Measurements from ENCODE around the gene ANXA7.
A peak's percentile ranks its signal among the peaks of the same experiment; 100 is the strongest.
"Not testable (repeated sequence)": the region's sequence is repeated elsewhere in the genome, so short reads cannot be mapped to it uniquely, and the experiment has no call there.

ANXA7 gene

GRCh38 chr10:73407495-73407894, 6.4 kb downstream of the ANXA7 start:
- no peak for DNase-seq

DNA sequence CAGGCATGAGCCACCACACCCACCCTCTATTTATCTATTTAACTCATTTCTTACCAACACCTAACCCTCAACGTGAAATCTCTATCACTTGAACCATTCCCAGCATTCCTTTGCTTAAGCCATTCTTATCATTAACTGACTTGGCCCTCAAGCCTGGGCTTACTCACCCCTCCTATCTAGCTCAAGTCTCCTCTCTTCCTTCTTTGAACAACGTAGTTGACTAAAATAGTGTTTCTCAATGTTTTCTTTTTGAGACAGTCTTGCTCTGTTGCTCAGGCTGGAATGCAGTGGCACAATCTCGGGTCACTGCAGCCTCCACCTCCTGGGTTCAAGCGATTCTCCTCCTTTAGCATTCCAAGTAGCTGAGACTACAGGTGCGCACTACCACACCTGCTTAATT, 7.0 kb downstream of the ANXA7 start:
- no peak for DNase-seq

DNA sequence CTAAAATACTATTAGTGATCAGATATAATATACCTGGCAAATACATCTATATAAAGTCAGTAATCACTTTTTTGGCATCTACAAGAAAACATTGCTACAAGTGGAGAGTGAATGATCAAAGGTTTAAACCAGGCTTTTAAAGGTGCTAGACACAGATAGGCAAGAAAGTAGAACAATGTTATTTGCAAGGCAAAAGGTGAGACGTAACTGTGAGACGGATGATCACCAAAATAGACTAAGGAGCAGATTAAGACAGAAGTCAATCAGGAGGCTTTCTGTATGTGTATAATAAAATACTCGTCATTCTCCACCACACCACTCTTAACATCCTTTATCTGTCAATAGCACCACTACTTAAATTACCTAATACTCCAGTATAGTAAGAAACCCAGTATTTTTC, 8.3 kb downstream of the ANXA7 start:
- no peak for DNase-seq

DNA sequence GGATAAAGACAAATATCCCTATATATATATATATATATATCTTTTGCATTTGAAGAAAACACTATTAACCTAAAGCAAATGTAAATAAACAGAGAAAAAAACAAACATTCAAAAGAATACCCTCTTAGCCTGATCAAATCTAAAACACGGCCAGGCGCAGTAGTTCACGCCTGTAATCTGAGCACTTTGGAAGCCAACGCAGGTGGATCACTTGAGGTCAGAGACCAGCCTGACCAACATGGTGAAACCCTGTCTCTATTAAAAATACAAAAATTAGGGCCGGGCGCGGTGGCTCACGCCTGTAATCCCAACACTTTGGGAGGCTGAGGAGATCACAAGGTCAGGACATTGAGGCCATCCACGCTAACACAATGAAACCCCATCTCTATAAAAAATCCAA, 9.2 kb downstream of the ANXA7 start:
- no peak for DNase-seq

GRCh38 chr10:73401636-73402035, 12.2 kb downstream of the ANXA7 start:
- no peak for DNase-seq

DNA sequence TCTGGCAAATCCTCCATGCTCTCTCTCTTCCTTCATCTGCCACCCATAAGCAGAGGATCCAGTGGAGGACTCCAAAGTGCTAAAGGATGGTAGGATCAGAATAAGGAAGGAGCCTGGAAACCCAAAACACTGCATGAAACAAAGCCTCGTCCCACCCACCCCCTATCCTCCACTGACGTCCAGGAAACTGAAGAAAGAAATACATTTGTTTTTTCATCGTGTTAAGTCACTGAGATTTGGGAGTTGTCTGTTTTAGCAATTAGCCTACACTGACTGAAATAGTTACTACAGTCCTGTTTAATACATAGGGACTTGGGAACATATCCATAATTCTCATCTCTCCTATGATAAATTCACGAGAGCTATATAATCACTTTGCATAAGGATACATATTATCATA, 14.8 kb downstream of the ANXA7 start:
- DNase-seq = no peak

DNA sequence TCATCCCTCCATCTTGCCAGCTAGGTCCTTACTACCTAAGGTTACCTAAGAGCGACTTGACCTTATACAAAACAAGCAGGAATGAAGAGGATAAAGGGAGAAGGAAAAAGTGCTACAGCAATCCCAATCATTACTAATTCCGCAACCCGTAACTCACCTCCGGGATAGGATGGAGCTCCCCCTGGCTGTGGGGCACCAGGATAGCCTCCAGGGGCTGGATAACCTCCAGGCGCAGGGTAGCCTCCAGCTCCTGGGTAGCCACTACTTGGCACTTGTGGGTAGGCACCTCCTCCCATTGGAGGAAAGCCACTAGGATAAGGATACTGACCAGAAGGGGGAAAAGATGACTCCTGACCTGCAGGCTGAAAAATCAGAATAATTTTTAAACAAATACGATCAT, 15.8 kb downstream of the ANXA7 start:
- DNase-seq = no peak

DNA sequence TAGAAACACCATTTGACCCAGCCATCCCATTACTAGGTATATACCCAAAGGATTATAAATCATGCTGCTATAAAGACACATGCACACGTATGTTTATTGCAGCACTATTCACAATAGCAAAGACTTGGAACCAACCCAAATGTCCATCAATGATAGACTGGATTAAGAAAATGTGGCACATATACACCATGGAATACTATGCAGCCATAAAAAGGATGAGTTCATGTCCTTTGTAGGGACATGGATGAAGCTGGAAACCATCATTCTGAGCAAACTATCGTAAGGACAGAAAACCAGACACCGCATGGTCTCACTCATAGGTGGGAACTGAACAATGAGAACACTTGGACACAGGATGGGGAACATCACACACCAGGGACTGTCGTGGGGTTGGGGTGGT, 19.5 kb downstream of the ANXA7 start:
- DNase-seq = not testable (repeated sequence)

DNA sequence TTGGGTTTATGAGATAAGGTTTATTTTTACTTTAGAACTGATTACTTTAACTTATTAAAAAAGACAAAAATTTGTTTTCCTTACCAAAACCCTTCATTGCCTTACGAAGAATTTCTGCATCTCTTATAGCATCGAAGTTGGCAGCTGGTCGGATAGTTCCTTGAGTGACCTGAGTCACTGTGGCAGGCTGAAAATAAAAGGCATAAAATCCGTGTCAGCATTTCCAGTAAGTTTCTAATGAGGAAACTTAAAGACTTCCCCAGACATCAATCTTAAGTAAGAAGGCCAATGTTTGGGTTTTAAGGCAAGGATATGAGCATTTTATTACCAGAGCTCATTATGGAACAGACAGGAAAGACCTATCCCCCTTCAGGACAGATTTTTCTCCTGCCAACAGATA, 25.6 kb downstream of the ANXA7 start:
- no peak for DNase-seq

- no peak for DNase-seq
Observed at GRCh38 chr10:73386583-73386982, 27.3 kb downstream of the ANXA7 start.

DNA sequence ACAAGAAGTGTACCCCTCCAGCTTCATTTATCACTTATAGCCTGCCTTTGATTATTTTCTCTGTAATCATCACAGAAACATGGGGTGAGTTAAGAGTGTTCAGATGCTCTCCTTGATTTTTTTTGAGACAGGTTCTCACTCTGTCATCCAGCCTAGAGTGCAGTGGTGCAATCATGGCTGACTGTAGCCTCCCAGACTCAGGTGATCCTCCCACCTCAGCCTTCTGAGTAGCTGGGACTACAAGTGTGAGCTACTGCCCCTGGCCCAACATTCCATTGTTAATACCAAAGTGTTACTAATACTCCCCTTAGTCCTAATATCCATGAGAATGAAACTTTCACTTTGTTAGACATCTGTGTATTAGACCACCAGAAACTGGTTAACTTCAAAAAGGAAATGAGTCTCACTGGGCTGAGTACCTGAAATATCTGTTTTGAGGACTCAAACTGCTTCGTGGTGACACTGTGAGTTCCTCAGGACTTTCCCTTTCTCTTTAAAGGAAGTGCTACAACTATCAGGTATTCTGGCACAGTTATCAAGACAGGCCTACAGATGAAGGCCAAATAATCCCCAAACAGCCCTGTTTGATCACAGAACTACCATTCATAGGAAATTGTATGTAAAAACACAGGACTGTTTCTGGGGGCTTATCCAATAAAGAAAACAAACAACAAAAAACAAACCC, 34.7 kb downstream of the ANXA7 start:
- DNase-seq = no peak

DNA sequence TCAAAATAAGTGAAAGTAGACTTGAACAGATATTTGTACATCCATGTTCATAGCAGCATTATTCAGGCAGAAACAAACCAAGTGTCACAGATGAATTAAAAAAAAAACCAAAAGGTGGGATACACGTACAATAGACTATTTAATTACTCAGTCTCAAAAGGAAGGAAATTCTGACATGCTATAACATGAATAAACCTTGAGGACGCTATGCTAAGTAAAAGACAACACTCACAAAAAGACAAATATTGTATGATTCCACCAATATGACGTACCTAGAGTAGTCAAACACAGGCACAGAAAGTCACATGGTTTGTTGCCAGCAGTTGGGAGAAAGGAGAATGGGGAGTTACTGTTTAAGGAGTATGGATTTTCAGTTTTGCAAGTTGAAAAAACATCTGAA, 37.2 kb downstream of the ANXA7 start:
- DNase-seq = no peak

DNA sequence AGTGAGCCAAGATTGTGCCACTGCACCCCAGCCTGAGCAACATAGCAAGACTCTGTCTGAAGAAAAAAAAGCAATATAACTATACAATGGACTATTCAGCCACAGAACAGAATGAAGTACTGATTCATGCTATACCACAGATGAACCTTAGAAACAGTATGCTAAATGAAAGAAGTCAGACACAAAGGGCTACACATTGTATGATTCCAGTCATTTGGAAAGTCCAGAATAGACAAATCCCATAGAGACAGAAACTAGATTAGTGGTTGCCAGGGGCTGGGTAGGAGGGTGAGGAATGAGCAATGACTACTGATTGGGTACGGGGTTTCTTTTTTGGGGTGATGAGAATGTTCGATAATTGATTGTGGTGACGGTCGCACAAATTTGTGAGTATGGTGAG, 45.6 kb downstream of the ANXA7 start:
- no peak for DNase-seq

GRCh38 chr10:73366381-73367298, 47.2 kb downstream of the ANXA7 start:
- DNase-seq = peak; percentile 52

- no peak for DNase-seq
Observed at GRCh38 chr10:73364964-73365363, 48.9 kb downstream of the ANXA7 start.

GRCh38 chr10:73359492-73359891, 54.4 kb downstream of the ANXA7 start:
- no peak for DNase-seq

- peak; percentile 79 for DNase-seq
Observed at GRCh38 chr10:73358331-73359279, 55.3 kb downstream of the ANXA7 start, which contains the start of gene CFAP70. CFAP70 (minus strand) TSS chr10:73358864; CDS start chr10:73354796, 4,068 bp downstream.

GRCh38 chr10:73357821-73358220, 56.0 kb downstream of the ANXA7 start:
- DNase-seq = no peak

- DNase-seq = no peak
Observed at GRCh38 chr10:73357166-73357565, 56.7 kb downstream of the ANXA7 start.

- DNase-seq = no peak
Observed at GRCh38 chr10:73344269-73344668, 69.6 kb downstream of the ANXA7 start.

- no peak for DNase-seq
Observed at GRCh38 chr10:73340121-73340520, 73.7 kb downstream of the ANXA7 start.

DNA sequence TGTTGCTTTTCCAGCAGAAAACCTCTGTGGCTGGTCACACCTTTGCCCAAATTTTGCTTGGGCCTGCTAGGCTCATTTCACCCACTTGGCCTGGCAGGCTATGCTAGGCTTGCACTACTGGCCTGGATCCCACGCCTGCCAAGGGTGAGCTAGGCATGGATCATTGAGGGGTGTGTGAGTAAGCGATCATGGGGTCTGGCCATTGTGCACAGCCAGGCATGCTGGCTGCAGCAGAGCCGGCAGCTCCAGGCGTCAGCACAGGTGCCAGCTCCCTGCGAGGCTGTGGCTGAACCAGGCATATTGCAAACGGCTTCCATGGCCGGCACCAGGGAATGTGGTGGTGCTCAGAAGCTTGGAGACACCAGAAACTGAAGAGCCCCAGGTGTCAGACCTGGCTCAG, 74.4 kb downstream of the ANXA7 start:
- no peak for DNase-seq

DNA sequence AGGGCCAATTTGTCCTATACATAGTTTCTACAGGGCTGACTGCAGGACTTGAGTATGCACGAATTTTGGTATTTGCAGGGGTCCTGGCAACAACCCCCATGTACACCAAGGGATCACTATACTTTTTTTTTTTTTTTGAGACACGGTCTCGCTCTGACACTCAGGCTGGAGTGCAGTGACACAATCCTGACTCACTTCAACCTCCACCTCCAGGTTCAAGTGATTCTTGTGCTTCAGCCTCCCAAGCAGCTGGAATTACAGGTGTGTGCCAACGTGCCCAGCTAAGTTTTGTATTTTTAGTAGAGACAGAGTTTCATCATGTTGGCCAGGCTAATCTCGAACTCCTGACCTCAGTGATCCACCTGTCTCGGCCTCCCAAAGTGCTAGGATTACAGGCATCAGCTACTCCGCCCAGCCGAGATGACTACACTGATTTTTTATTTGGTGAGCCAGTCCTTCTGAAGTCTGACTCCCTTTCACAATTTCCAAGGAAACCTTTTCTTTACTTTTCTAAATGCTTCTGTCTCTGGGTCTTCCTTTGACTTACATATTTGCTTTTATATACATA, 75.0 kb downstream of the ANXA7 start:
- DNase-seq = no peak

Measured in MV-4-11 (cell line).